ENCODE measurements around the gene TDRD10.

Gene TDRD10

GRCh38 chr1:154586231-154586630 is 84.2 kb downstream of the TDRD10 start:
- Mint-ChIP-seq H3K4me1 (peaks cover 29% of the 10 kb centered on the region), H3K27ac (no peak overlapping the region), H3K9me3 (no peaks in the 10 kb centered on the region), H3K27me3 (no peaks in the 10 kb centered on the region), H3K36me3 (peaks cover 88% of the 10 kb centered on the region), H3K4me3 (no peak overlapping the region)
- no peak for ATAC-seq

GRCh38 chr1:154586641-154587040 is 84.6 kb downstream of the TDRD10 start:
- Mint-ChIP-seq H3K9me3 (no peaks in the 10 kb centered on the region), H3K27ac (no peak overlapping the region), H3K4me3 (no peak overlapping the region), H3K4me1 (peaks cover 29% of the 10 kb centered on the region), H3K27me3 (no peaks in the 10 kb centered on the region), H3K36me3 (peaks cover 89% of the 10 kb centered on the region)
- ATAC-seq = no peak

GRCh38 chr1:154589780-154590179 is 87.8 kb downstream of the TDRD10 start:
- Mint-ChIP-seq H3K27ac (no peak overlapping the region), H3K36me3 (peaks cover 89% of the 10 kb centered on the region)

GRCh38 chr1:154590756-154591155 is 88.7 kb downstream of the TDRD10 start:
- Mint-ChIP-seq H3K4me1 (peaks cover 9% of the 10 kb centered on the region), H3K9me3 (no peaks in the 10 kb centered on the region), H3K36me3 (peaks cover 83% of the 10 kb centered on the region), H3K4me3 (no peak overlapping the region), H3K27ac (no peak overlapping the region), H3K27me3 (no peaks in the 10 kb centered on the region)
- no peak for ATAC-seq

More at GRCh38 chr1:154589780-154590179, 87.8 kb downstream of the TDRD10 start:
- Mint-ChIP-seq H3K9me3 (no peaks in the 10 kb centered on the region), H3K4me1 (peaks cover 19% of the 10 kb centered on the region), H3K4me3 (no peak overlapping the region), H3K27me3 (no peaks in the 10 kb centered on the region)
- no peak for ATAC-seq

GRCh38 chr1:154591206-154591605 is 89.2 kb downstream of the TDRD10 start:
- no peak overlapping the region for H3K27ac Mint-ChIP-seq
- peaks cover 78% of the 10 kb centered on the region for H3K36me3 Mint-ChIP-seq
- H3K9me3 Mint-ChIP-seq = no peaks in the 10 kb centered on the region
- ATAC-seq = no peak
- H3K27me3 Mint-ChIP-seq = no peaks in the 10 kb centered on the region
- peaks cover 5% of the 10 kb centered on the region for H3K4me1 Mint-ChIP-seq
- no peak overlapping the region for H3K4me3 Mint-ChIP-seq

- H3K27ac Mint-ChIP-seq = no peak overlapping the region
- no peaks in the 10 kb centered on the region for H3K27me3 Mint-ChIP-seq
- H3K36me3 Mint-ChIP-seq = peaks cover 73% of the 10 kb centered on the region
- H3K4me3 Mint-ChIP-seq = no peak overlapping the region
- no peaks in the 10 kb centered on the region for H3K4me1 Mint-ChIP-seq
- ATAC-seq = no peak
- no peaks in the 10 kb centered on the region for H3K9me3 Mint-ChIP-seq
Measured at GRCh38 chr1:154593390-154593789, 91.4 kb downstream of the TDRD10 start.

- no peak for ATAC-seq
- Mint-ChIP-seq H3K27ac (no peak overlapping the region), H3K4me3 (no peak overlapping the region), H3K36me3 (peaks cover 70% of the 10 kb centered on the region), H3K9me3 (no peaks in the 10 kb centered on the region), H3K27me3 (no peaks in the 10 kb centered on the region), H3K4me1 (peaks cover 7% of the 10 kb centered on the region)
Measured at GRCh38 chr1:154594811-154595210, 92.8 kb downstream of the TDRD10 start.

- Mint-ChIP-seq H3K36me3 (peaks cover 74% of the 10 kb centered on the region), H3K27ac (no peak overlapping the region), H3K27me3 (no peaks in the 10 kb centered on the region), H3K4me1 (peaks cover 15% of the 10 kb centered on the region), H3K9me3 (no peaks in the 10 kb centered on the region), H3K4me3 (no peak overlapping the region)
- ATAC-seq = no peak
Measured at GRCh38 chr1:154595621-154596020, 93.6 kb downstream of the TDRD10 start.

Data from stimulated activated memory B cell treated with anti-CD40 and anti-IgM and Interleukin-4, amounts not matched to agents 10 μg/mL and 1 μg/mL and 100 μg/mL, for 72 hours (primary cell).